GM12864 (cell line): ENCODE data around the gene UCMA.
"Not testable (repeated sequence)": the region's sequence is repeated elsewhere in the genome, so short reads cannot be mapped to it uniquely, and the experiment has no call there.

ENCODE experiments used
- DNase-seq: peaks from one replicate; pipeline ENCODE4 v3.0.0-alpha.2; 2011; ENCODE audit warnings: low read depth
- H3K4me3 ChIP-seq: 2 replicates; pipeline ENCODE4 v1.5.1; 2011; ENCODE audit warnings: mild to moderate bottlenecking, low read depth, low read length, control low read depth
- CTCF ChIP-seq: IDR thresholded peaks from 2 replicates; pipeline ENCODE4 v1.5.1; 2011; ENCODE audit warnings: low read depth, mild to moderate bottlenecking, moderate library complexity, low read length, control low read depth, inconsistent platforms; ENCODE audit errors: missing control alignments

Gene UCMA

GRCh38 chr10:13234172-13234571 lies at the start of gene UCMA:
TSS of gene UCMA (minus strand) at chr10:13234374. CDS start at chr10:13234258, 116 bp downstream.
- DNase-seq = no peak
- no peak for TF ChIP-seq CTCF
- H3K4me3 ChIP-seq = no peak within 1 kb of the TSS

- not testable (repeated sequence) for H3K4me3 ChIP-seq, DNase-seq
These were observed 48.2 kb upstream of the UCMA start for GRCh38 chr10:13282348-13282747.

- no peak for DNase-seq
- no peak overlapping the region for H3K4me3 ChIP-seq
- TF ChIP-seq CTCF = no peak
These were observed 42.7 kb upstream of the UCMA start for GRCh38 chr10:13276749-13277365.

GRCh38 chr10:13276146-13276545 lies 42.0 kb upstream of the UCMA start:
- DNase-seq, H3K4me3 ChIP-seq: not testable (repeated sequence)

GRCh38 chr10:13272164-13272571 lies 38.0 kb upstream of the UCMA start:
- DNase-seq = peak; percentile 12
- no peak for TF ChIP-seq CTCF
- H3K4me3 ChIP-seq = no peak overlapping the region; the same call in 1 of the 2 replicates

GRCh38 chr10:13271552-13272163 lies 37.5 kb upstream of the UCMA start:
- TF ChIP-seq CTCF = peak; percentile 88
- peak; percentile 26 for DNase-seq
- H3K4me3 ChIP-seq = peak overlapping the region; percentile 9

GRCh38 chr10:13270877-13271551 lies 36.8 kb upstream of the UCMA start:
- DNase-seq = no peak
- TF ChIP-seq CTCF = no peak
- no peak overlapping the region for H3K4me3 ChIP-seq

- no peak for DNase-seq
- H3K4me3 ChIP-seq = no peak overlapping the region
- no peak for TF ChIP-seq CTCF
These were observed 34.7 kb upstream of the UCMA start for GRCh38 chr10:13268841-13269240.
